OCI-LY1 (cell line): ENCODE measurements around the gene TCL1B.

Experiments used
- EZH2 ChIP-seq: fragments of 200-600 bp; sonication (generic), shearing (Covaris generic); IDR thresholded peaks from 2 replicates; pipeline ENCODE4 v1.8.0; 2017; ENCODE audit warnings: borderline replicate concordance, mixed run types, mild to moderate bottlenecking, antibody characterized with exemption, low read length, moderate library complexity, mixed read lengths
- TF ChIP-seq, protein P1 (sequence below): fragments of 200-600 bp; sonication (generic), shearing (Covaris generic); IDR thresholded peaks from 2 replicates; pipeline ENCODE4 v1.5.1; 2017; ENCODE audit warnings: mild to moderate bottlenecking, antibody characterized with exemption, low read length, moderate library complexity, mixed read lengths

DNA sequence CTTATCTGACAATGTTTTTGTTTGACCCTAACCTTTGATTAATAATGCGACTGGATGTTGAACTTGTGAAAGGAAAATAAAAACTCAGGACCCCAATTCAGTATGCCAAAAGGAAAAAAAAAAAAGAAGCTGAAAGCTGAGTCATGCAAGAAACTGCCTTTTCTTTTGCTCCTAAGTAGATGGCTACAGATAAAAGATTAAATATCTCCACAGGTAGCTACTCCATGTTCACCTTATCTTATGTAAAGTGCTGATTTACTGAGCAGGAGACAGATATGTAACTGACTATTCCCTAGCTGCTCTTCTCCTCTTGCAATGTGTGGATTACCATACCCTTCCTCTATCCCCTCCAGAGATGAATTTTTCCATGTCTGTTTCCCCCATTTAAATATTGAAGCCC lies 30.8 kb upstream of the TCL1B start:
- no peak for TF ChIP-seq EZH2
- TF ChIP-seq, protein P1, sequence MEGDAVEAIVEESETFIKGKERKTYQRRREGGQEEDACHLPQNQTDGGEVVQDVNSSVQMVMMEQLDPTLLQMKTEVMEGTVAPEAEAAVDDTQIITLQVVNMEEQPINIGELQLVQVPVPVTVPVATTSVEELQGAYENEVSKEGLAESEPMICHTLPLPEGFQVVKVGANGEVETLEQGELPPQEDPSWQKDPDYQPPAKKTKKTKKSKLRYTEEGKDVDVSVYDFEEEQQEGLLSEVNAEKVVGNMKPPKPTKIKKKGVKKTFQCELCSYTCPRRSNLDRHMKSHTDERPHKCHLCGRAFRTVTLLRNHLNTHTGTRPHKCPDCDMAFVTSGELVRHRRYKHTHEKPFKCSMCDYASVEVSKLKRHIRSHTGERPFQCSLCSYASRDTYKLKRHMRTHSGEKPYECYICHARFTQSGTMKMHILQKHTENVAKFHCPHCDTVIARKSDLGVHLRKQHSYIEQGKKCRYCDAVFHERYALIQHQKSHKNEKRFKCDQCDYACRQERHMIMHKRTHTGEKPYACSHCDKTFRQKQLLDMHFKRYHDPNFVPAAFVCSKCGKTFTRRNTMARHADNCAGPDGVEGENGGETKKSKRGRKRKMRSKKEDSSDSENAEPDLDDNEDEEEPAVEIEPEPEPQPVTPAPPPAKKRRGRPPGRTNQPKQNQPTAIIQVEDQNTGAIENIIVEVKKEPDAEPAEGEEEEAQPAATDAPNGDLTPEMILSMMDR: no peak
